GM13976 (cell line): Measurements from ENCODE around the gene CCDC106.

Source experiments
- DNase-seq: peaks from one replicate; pipeline ENCODE4 v3.0.0; 2012; ENCODE audit warnings: low spot score
- CTCF ChIP-seq: IDR thresholded peaks from 2 replicates; pipeline ENCODE4 v1.5.1; 2012; ENCODE audit warnings: borderline replicate concordance, mild to moderate bottlenecking; ENCODE audit not compliant: insufficient read depth; ENCODE audit errors: extremely low read depth, missing control alignments, control extremely low read depth
- in situ Hi-C: fragments of 300-500 bp; cut with MboI; formaldehyde crosslinking; loops from one replicate; pipeline ENCODE4 v1.12.0; 2022; ENCODE audit warnings: low sequenced_read_pairs, mixed read lengths, inconsistent platforms; ENCODE audit not compliant: unreplicated experiment

CCDC106 gene

GRCh38 chr19:55695511-55696290 is 47.7 kb downstream of the CCDC106 start:
- in situ Hi-C loops = no loop called here
- DNase-seq = no peak
- TF ChIP-seq CTCF = no peak

GRCh38 chr19:55696301-55697068 is 48.5 kb downstream of the CCDC106 start:
- in situ Hi-C loops = no loop called here
- DNase-seq = no peak
- no peak for TF ChIP-seq CTCF

- DNase-seq = no peak
- in situ Hi-C loops = no loop called here
- no peak for TF ChIP-seq CTCF
These were observed 49.0 kb downstream of the CCDC106 start for GRCh38 chr19:55697069-55697440.

GRCh38 chr19:55697698-55698097 is 49.7 kb downstream of the CCDC106 start:
- in situ Hi-C loops = no loop called here
- DNase-seq = no peak
- no peak for TF ChIP-seq CTCF

- TF ChIP-seq CTCF = no peak
- no peak for DNase-seq
- in situ Hi-C loops = no loop called here
These were observed 50.2 kb downstream of the CCDC106 start for GRCh38 chr19:55698256-55698655.

GRCh38 chr19:55699221-55699620 is 51.2 kb downstream of the CCDC106 start:
- in situ Hi-C loops = no loop called here

More at GRCh38 chr19:55699221-55699620, 51.2 kb downstream of the CCDC106 start:
- no peak for TF ChIP-seq CTCF
- no peak for DNase-seq
